GM19099 (cell line): ENCODE results near the gene ITPRID2.

ENCODE experiments used
- POLR2A ChIP-seq: IDR thresholded peaks from 3 replicates; pipeline ENCODE4 v1.6.1; 2011; ENCODE audit warnings: low read depth; ENCODE audit not compliant: insufficient read length; ENCODE audit errors: extremely low read depth

The ITPRID2 gene

DNA sequence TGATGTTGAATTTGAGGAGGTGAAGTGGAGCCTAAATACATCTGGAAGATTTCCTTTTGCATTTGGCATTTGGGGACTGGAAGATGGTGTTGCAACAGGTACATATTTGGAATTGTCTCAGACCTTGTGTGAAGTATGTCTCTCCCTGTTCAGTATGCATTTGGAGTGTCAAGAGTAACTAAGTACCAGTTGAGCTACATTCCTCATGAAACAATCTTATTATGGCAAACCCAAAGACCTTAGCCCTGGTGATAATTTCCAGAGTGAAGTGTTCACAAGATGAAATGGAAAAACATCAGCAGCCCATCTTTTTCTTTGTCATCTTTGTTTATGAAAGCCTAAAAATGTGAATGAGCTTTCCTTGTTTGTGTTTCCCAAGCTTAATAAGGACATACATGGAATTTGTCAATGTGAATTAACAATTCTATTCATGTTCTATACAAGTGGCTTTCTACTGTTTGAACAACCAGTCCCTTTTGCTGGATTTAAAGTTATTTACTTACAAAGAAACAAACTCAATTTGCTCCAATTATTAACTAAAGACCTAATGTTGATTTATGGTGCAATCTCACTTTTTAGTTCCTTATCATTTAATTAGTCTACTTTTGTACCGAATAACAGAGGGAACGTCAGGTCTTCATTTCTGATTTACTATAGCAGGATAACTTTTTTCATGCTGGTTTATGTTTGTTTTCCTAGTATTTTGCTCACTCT lies 52.0 kb downstream of the ITPRID2 start:
- no peak for TF ChIP-seq POLR2A

DNA sequence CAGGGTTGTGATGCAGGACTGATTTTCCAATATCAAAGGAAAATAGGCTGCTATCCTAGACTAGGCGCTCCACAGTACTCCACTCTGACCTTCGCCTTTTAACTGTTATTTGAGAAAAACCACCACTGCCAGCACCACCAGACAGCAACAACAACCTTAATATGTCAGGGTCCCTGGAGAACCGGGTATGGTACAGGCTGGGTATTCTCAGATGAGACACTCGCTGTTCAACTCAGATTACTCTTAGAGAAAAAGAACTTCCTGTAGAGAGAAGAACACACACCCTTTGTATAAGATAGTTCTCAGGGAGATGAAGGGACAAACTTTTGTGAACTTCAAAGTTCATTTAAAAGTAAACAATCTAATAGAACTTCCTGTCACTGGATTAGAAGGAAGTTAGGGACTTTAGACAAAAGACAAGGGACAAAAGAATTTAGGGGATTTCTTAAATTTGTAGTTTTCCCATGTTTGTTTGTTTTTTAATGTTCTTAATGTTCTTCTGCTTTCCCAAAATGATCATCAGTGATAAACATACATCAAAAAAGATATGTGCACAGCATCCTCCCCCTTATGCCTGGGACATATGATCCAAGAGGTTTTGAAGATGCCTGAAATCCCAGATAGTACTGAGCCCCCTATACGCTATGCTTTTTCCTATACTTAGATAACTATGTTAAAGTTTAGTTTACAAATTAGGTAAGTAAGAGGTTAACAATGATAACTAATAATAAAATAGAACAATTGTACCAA lies 52.8 kb downstream of the ITPRID2 start:
- TF ChIP-seq POLR2A = no peak

DNA sequence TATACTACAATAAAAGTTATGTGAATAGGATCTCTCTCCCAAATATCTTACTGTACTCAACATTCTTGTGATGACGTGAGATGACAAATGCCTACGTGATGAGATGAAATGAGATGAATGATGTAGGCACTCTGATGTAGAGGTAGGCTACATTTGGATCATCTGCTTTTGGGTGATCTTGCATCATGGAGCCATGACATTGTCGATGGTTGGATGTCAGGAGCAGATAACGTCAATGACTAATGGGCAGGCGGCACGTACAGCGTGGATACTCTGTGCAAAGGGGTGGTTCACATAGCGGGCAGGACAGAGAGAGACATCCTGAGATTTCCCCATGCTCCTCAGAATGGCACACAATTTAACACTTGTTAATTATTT lies 53.4 kb downstream of the ITPRID2 start:
- no peak for TF ChIP-seq POLR2A

DNA sequence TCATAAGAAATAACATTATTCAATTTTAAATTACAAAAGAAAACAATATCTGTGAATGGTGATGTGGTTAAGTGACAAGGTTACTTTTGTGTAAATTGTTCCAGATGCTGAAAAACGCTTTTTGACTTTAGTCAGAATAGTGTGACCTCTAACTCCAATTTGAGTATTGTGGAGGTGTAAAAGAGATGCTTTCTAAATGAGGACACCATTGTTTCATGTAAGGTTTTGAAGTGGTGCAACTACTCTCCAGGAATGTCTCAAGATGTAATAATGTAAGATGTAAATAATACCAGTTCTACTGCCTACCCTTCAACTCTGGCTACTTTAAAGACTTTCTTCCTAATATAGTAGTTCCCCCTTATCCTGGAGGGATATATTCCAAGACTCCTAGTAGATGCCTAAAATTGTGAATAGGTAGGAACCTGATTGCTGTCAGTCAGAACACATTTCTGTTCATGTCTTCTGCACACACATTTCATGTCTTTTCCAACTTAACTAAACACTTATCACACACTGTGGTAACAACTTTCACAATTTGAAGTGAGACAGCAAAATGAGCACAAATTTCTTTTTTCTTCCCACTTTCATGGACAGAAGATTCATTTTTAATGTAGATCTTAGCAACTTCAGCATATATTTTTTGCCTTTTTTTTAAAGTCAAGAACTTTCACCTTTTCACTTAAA lies 55.1 kb downstream of the ITPRID2 start:
- TF ChIP-seq POLR2A = no peak

DNA sequence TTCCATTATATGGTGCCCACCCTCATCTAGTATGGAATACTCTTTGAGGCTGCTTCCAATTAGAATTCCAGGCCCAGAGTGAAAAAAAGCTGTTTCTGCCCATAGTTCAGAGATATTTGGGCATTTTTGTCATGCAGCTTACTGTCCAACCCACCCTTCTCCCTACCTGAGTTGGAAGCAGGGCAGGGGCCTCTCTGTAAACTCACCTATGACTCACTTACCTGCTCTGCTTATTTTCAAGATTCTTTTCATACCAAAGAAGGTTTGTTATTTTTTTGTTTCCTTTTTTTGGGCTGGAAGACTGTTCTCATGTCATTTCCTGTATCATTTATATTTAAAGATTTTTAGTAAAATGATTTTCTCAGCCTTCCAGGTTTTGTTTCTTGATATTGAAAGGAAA lies 55.7 kb downstream of the ITPRID2 start:
- no peak for TF ChIP-seq POLR2A

DNA sequence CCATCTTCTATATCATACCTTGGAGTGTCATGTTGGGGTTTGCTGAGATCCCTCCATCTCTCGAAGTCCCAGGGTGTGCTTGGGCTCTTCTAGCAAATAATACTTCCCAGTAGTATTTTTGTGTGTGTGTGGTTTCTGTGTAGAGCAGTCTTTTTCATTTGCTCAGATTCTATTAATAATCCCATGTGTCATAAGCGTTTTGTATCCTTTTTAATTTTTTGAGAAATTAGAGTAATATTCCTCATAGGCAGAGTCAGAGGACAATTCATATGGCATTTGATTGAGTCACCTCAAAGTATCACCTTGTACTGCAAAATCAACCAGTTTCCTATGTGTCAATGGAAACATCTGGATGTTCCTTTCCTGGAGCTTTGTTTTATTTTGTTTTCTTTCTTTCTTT lies 56.7 kb downstream of the ITPRID2 start:
- no peak for TF ChIP-seq POLR2A

DNA sequence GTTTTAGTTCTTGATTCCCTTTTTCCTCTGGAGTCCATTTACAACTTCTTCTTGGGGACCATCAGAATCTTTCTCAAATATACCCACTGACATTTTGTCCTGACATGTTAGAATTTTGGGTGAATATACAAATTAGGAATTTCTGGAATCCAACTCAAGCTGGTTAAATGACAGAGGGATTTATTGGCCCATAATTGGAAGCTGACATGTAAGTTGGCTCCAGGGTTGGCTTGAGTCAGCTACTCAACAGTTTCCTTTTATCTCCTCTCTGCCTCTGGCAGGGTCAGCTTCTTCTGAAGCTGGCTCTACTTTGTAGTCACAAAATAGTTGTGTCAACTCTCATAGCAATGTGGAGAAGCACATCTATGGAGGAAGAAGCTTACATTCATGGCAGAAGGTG lies 57.5 kb downstream of the ITPRID2 start:
- TF ChIP-seq POLR2A = no peak

DNA sequence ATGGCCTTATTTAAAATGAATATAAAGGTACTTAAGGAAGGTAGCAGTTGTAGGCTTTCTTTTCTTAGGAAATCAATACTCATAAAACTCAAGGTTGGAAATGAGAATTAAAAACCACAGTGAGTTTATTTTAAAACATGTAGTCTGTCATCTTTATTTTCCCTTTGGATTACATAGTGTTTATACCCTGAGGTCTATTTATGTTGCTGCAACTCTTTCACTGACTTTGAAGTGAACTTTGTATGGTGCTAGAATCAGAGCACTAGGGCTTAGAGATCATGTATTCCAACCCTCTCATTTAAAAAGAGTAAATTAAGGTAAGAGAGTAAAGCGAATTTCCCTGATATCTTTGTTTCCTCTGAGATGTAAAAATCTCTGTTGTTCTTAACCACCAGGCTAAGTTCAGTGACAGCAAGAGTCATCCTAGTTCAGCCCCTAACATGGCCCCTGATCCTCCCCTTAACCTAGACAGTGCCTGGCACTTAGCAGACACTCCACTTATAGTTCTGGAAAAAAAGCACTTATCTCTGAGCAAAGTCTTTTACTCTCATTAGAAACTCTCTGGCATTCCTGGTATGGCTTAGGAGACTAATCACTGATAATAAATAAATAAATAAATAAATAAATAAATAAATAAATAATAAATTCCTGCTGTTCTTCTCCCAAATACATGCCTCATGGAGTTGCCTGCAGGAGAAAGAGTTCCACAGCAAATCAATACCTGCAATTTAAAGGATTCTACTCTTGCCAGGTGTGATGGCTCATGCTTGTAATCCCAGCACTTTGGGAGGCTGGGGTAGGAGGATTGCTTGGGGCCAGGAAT lies 61.1 kb downstream of the ITPRID2 start:
- TF ChIP-seq POLR2A = no peak

DNA sequence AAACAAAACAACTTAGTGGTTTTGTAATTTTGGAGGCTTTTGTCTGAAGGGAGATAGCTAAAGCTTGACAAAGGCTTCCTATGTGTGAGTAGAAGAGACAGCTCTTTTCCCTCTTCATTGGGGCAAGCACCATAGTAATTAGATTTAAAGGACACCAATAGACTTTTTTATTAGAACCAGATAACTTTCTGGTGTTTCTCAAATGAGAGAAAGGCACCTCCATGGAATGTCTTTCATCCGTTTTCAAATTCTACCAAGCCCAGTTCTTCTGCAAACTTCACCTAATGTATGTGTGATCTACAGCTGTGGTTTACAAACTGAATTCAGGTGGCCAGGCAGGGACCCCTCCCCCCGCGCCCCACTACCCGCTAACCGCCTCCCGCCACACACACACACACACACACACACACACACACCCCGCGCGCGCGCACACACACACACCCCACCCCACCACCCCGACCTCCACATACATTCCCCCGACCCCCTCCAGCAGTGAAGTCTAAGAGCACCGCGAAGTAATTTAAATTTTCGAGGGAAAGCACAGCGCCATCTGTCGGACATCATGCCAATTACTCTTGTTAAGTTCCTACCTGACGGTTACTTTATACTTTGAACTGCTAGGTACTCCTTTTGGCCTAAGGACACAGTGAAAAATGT lies 62.5 kb downstream of the ITPRID2 start:
- TF ChIP-seq POLR2A = no peak

DNA sequence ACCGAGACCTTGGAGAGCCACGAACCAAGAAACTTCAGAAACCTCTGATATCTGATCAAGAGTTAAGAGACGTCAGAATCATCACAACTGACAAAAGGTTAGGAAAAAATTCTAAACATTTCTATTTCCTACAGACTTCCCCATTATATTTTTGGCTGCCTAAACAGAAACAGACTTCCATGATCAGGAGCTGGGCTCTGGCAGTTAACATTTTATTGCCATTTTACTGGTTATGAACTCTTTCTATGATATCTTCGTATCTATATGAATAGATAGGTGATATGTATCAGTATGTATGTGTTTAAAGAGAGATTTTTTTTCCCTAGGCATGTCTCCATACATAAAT lies 63.0 kb downstream of the ITPRID2 start:
- no peak for TF ChIP-seq POLR2A

DNA sequence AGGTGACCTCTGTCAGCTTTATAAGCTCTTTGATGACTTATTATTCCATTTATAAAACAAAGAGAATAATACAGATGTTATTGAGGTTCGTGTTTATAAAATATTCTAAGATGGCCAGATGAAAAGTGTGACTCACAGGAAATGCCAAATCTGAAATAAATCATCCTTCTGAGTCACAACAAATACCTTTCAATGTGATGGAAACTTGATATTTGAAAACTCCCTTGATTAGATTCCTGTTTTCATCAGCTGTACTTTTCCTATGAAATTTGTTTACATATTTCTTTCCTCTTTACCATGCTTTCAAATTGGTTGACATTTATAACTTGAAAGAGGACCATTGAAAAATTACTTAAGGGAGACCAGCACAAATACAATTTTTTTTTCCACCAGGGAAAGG lies 63.5 kb downstream of the ITPRID2 start:
- TF ChIP-seq POLR2A = no peak

DNA sequence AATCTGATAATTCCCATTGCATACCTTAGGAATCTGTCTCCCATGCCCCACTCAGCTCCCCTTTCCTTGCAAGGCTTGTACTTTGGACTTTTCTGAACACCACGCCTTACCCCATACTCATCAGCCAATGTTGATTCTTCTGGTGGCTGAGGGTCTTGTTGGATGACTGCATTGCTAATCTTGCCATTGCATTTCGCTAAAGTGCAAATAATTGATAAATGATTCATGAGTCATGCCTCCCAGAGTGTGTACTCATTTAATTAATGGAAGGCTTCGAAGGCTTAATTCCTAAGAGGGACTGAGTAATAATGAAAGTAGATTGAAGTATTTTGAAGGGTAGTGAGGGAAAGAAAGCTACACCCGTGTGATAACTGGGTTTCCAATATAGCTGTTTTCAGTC lies 66.1 kb downstream of the ITPRID2 start:
- no peak for TF ChIP-seq POLR2A

DNA sequence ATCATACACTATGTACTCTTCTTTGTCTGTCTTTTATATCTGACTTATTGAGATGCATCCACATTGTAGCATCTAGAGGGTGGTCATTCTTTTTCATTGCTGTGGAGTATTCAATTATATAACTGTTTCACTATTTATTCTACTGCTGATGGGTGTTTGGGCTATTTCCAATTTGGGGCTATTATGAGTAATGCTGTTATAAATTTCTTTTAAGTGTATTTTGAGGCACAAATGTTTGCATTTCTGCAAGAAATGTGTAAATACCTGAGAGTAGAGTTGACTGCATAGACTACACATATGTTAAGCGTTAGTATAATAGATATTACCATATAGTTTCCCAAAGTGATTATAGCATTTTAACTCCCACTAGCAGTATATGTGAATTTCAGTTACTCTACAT lies 67.2 kb downstream of the ITPRID2 start:
- no peak for TF ChIP-seq POLR2A

DNA sequence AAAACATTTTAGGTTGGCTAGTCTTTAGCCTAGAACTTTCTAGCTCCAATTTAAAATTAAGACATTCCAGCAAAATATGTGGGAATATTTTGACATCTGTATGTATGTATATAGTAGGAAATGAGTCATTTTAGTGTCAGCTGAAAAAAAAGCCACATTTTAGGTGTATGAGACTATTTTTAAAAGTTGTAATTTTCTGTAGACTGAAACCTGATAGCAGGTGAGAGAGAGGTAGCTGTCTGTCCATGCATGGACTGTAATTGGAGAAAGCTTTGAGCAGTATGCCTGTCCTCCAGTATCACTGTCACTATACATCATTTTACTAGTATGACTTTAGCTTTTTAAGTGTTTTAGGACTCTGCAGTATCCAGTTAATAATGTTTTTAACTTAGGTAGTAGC lies 68.0 kb downstream of the ITPRID2 start:
- no peak for TF ChIP-seq POLR2A

DNA sequence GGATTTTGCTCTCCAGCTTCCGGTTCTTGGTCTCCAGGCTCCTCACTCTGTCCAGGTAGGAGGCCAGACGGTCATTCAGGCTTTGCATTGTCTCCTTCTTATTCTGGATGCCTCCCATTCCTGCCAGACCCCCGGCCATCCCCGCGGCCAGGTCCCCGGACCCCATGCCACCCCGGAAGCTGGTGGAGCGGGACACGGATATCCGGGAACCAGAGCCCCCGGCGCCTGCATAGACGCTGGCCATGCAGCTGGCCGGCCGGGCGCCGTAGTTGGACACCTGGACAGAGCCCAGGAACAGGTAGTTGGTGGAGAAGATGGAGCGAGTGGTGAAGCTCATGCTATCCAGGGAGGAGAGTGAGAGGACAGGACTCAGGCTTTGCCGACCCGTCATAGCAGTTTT lies 70.6 kb downstream of the ITPRID2 start:
- no peak for TF ChIP-seq POLR2A

DNA sequence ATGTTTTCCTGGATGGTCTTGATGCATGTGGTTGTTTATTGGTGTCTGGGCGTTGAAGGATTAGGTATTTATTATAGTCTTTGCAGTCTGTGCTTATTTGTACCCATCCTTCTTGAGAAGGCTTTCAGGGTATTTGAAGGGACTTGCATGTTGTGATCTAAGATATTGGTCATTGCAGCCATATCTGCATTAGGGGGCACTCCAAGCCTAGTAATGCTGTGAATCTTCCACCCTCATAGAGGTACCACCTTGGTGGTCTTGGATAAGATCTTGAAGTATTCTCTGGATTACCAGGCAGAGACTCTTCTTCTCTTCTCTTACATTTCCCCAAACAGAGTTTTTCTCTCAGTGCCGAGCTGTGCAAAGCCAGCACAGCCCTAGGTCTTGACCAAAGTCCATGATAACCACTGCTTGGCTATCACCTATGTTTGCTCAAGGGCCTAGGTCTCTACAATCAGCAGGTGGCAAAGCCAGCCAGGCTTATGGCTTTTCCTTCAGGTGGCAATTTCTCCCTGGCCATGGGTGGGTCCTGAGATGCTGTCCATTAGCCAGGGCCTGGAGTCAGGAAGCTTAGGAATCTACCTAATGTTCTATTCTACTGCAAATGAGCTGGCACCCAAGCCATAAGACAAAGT lies 78.7 kb downstream of the ITPRID2 start:
- TF ChIP-seq POLR2A = no peak
